ENCODE measurements around the gene PLCH2.

PLCH2 gene

DNA sequence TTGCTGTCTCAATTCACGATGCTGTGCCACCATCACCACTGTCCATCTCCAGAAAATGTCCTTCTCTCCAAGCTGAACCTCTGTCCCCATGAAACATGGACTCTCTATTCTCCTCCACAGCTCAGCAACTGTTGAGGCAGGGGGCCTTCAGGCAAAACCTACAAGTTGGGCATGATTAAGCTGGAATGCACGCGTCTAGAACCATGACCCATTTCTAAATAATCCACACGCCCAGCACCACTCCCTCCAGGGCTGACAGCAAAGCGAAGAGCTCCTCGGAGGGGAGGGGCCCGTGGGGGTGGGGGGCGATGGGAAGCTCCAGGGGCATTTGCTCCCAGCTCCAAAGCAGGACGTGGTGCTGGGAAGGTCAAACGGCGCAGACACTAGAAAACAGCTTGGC is 57.3 kb downstream of the PLCH2 start:
- DNase-seq, result no peak

DNA sequence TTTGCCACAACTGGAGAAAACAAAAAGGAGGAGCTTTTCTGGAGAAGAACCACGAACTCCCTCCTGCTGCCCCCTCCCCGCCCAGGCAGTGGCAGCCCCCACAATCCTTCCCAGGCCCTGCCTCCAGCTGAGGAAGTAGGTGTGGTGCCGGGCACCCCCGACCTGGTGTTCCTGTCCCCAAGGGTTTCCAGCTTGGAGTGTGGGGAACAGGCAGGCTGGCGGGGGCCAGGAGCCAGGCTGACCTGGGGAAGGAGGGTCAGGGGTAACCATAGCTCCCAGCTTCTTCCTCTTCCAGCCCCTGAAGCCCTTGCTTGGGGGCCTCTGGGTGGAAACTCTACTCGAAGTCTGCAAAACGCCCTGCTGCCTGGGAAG is 58.2 kb downstream of the PLCH2 start:
- no peak for DNase-seq

DNA sequence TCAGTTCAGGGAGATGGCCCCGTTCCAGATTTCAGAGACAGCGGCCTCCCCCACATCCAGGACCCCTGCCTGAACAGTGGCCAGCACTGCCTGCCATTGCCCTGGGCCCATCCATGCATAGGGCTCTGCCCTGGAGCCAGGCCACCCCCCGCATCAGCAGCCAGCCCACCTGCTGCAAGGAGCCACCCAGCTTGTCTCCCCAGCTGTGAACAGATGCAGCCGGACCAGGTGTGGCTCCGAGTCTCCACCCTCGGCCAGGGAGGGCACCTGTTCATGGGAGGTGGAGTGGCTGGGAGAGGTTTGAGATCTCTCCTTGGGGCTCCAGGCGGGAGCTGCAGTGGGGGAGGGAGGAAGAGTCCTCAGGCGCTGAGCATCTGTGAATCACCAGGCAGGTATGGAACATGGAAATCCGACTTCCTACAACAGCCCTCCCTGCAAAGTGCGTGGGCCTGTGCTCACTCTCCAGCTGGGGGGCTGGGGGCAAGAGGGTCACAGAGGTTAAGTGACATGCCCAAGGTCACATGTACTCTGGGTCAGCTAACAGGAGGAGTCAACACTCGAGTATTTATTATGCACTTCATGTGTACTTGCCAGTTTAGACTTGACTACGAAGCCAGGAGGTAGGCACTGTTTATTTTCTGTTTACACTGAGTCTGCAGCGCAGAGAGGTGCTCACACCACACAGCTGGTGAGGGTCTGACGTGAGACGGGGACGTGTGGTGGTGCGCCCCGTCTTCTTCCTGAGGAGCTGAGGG is 58.8 kb downstream of the PLCH2 start:
- no peak for DNase-seq

DNA sequence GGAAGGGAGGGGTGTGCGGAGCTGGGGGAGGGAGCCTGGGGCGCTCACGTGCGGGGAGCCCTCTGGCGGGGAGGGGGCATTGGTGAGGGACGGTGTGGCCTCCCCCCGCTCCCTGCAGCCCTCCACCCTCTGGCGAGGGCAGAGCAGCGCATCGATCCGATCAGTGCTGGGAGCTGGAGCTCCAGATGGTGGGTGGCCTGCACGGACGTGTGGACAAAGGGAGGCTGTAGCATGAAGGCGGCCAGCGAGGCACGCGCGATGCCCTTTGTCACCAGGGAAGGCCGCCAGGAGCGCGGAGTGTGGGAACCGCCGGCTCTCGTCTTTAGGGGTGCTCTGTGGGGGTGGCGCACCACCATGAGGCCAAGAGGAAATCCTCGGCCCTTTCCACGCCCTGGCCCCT is 59.4 kb downstream of the PLCH2 start:
- no peak for DNase-seq

DNA sequence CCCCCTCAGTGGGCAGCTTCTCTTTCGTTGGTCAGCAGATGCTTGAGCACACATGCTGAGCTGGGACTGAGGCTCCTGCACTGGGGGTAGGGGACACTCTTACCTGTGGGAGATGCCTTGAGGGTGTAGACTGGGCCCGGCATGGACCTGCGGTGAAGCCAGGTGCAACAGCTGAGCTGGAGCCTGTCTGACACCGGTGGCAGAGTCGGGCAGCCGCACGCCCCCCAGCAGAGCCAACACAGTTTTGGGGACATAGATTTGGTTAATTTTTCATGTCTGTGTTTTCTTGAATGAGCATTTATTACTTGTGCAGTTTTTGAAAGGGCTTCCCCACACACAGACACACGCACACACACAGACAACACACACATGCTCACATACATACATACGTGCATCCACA is 59.9 kb downstream of the PLCH2 start:
- no peak for DNase-seq

DNA sequence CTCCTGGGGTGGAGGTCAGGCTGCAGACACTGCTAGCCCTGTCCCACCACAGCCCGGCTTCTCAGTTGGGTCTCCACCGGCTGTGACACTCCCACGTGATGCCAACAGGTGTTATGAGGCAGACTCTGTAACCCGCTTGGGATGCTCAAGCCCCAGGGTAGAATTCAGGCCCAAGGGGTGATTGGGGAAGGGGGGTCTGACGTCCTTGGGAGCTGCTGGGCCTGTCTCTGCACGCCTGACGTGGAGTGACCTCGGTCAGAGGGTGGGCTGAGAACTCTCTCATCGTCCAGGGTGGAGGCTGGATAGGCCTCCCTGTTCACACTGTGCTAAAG is 61.7 kb downstream of the PLCH2 start:
- no peak for DNase-seq

DNA sequence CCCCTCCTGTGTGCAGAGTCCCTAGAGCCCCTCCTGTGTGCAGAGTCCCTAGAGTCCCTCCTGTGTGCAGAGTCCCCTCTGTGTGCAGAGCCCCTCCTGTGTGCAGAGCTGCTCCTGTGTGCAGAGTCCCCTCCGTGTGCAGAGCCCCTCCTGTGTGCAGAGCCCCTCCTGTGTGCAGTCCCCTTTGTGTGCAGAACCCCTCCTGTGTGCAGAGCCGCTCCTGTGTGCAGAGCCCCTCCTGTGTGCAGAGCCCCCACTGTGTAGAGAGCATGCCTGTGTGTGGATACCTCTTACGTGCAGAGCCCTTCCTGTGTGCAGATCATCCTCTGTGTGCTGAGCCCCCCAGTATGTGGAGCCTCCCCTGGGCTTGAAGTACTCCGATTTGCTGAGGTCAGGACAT is 62.3 kb downstream of the PLCH2 start:
- DNase-seq, result no peak

DNA sequence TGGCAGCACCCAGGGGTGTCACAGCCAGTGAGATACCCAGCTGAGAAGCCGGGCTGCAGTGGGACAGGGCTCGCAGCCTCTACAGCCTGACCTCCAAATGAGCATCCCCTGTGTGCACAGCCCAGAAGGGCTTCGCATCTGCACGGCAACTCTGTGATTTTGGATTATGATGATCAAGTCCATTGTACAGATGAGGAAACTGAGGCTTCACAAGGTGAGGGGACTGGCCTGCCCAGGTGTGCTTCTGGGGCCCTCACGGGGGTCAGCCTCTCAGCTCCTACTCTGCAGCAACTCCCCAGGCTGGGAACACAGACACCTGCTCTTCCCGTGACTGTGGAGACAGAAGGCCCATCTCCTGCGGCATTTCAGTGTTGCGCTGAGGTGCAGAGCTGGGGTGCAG is 62.8 kb downstream of the PLCH2 start:
- no peak for DNase-seq

DNA sequence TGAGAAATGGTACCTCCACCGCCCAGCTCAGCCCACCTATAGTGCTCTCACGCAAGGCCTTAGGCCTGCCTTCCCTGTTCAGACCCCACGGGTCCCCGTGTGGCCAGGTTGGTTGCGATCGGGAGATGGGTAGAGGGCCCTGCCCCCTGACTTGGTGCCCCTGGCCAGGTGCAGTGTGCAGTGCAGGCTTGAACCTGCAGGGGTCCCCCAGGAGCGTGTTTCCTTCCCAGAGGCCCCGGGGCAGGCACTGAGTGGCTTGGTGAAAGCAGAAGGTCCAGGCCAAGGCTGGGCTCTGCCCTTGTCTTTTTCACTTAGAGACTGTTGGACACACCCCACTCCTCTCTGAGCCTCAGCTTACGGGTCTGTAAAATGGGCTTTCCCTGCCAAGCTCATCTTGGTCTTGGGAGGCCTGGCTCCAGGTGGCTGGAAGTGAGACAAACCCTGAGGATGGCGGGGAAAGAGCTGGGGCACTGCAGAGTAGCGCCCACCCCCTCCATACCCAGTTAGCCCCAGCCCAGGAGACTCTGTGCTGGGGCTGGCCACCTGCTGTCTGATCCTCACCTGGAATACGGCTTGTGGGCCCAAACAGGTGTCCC is 63.3 kb downstream of the PLCH2 start:
- peak in 1 of 2 donors; percentile 45 for DNase-seq

DNA sequence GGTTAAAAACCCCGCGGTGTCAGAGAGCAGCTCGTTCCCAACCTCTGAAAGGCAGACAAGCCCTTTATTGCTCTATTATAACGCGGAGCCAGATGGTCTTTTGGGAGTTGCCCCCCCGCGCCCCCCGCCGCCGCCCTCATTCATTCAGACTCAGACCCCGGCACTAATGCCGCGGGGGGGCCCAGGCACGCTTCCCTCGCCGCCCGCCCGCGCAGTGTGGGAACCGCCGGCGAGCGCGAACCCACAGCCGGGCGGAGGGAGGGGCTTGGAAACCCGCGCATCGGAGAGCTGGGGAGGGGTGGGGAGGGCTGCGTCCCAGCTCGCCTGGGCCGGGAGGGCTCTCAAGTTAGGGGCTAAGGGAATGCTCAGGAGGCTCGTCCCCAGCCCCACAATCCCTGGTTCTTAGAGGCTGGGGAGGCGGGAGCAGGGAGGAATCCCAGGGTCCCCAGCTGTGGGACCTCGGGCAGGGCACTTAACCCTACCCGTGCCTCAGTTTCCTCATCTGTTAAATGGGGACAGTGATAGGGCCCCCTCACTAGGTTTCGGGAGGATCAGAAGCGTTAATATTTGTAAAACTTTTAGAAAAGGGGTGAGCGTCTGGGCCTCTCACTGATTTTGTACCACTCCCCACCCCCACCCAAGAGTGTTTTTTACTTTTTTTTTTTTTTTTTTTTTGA is 64.9 kb downstream of the PLCH2 start:
- DNase-seq, result no peak

DNA sequence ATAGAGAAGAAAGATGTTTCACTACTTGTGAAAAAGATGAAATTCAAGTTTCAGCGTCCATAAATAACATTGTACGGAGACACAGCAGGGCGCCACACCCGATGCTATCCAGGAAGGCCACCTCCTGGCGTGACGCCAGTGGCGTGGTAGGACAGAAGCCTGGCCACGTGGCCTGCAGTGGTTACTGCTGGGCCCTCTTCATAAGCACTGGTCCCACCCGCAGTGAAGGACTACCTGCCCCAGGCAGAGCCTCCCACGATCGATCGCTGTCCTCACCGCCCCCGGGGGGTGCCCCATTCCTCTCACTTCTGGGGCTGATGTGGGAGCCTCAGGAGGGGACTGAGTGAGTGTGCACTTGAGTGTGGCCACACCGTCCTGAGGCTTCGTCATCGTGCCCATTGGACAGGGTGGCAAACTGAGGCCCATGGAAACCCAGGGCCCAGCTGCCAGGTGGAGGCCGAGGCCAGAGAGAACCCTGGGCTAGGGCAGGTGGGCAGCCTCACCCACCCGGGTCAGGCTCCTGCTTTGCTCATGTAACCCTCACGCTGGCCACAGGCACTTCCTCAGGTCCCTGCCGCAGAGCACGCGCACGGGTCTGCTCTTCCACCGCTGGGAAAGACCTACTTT is 65.6 kb downstream of the PLCH2 start:
- no peak for DNase-seq

DNA sequence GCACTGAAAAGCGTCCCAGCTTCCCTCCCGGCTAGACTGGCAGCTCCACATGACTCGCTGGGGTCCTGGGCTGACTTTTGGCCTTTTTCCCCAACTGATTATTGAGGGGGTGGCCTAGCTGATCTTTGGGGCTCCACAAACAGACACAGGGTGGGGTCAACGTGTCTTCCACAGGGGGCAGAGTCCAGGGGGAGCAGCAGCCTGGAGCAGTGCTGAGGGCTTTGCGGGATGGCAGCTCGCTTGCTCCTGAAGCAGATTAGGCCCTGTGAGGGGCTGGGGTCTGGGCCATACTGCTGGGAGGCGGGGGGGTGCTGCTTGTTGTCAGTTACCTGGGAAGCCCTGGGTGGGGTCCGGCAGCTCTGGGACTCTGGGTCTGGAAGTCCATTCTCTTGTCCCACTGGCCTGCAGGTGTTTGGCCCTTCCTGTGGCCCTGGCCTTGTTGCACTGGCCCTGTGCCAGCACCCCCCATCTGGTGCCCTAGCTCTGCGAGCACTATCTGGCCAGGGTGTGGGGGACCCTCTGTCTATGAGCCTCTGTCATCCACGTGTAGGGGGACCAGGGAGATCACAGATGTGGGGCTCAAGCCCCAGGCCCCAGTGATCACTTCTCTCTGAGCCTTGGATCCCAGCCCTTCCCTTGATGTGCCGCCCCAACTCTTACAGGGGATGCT is 66.3 kb downstream of the PLCH2 start:
- DNase-seq, result no peak

DNA sequence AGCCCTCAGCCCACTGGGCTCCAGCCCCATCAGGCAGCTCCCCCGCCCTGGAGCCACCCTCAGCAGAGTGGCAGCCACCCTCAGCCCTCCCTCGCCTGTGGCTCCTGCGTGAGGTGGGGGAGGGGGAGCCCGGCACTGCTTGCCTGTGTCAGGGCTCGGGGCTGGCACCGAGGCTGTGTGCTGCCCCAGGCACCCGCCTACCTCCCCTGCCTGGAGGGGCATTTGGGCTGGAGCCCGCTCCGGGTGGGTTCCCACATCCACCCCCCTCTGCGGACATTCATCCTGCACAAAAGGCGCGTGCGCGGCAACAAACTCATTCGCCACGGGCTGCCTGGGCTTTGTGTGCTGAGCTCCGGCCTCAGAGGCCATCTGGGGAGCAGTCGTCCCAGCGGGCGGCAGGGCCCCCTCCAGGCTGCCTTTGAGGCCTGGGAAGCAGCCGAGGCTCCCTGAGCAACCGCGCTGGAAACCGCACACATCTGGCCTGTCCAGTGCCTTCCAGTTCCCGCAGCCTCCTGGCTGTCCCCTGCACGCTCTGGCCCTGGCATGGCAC is 67.5 kb downstream of the PLCH2 start:
- peak in 1 of 2 donors; percentile 50 for DNase-seq

DNA sequence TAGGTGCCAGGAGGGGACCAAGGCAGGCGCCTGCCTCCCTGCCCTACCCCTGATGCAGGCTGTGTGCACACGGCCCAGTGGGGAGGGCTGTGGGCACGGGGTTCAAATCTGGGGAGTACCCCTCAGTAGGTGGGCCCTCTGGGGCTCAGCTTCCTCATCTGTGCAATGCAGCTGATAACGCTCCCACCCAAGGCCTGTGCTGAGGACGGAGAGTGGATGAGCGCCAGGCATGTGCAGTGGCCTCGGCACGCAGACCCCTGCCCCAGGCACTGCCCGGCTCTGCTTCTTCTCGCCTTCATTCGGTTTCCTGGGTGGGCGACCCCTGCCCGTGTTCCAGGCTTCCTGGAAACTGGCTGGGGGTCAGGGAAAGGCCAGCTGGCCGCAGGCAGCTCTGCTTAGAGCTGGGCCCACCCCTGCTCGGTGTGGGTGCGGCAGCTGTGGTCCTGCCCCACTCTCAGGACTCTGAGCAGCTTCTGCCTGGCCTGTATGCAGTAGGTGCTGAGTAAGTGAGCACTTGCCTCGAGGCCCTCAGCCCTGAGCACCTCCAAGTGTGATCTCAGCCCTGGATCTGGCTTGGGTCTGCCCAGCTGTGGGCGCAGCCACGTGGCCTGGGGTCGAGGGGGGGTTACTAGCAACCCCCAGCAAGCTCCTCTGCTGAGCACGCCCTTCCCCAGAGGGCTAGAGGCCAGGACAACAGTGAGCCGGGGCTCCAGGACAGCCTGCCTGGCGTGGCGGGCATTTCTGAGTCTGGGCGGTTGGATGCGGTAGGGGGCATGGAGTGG is 68.2 kb downstream of the PLCH2 start:
- no peak for DNase-seq

DNA sequence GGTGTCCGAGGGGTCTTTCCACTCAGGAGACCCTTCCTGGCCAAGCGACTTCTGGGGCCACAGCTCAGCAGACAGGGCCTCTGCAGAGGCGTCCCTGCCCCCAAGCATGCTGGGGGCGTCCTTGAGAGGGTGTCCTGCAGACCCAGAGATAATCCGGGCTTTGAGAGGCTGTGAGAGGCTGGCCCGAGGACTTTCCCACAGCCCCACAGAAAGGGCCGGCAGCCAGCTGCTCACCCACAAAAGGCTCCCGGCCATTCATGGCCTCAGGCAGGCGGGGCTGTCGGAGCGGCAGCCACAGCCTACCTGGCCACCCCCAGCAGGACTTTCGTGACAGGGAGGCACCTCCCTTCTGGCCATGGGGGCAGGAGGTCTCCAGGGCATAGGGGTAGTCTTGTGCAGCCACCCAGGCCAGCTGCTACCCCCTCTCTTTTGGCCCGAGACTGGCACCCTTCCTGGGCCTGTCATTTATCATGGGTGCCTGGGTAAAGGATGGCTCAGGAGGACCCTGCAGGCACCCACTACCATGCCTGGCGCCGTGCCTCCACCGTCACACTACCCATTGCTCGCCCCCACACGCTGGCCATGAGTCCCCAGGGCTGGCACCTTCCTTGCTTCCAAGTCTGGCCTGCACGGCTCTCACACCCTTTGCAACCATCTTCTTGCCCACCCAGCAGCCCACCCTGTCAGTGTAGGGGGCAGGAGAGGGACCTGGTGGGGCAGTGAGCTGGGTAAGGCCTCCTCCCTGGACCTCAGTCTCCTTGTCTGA is 69.0 kb downstream of the PLCH2 start:
- no peak for DNase-seq

DNA sequence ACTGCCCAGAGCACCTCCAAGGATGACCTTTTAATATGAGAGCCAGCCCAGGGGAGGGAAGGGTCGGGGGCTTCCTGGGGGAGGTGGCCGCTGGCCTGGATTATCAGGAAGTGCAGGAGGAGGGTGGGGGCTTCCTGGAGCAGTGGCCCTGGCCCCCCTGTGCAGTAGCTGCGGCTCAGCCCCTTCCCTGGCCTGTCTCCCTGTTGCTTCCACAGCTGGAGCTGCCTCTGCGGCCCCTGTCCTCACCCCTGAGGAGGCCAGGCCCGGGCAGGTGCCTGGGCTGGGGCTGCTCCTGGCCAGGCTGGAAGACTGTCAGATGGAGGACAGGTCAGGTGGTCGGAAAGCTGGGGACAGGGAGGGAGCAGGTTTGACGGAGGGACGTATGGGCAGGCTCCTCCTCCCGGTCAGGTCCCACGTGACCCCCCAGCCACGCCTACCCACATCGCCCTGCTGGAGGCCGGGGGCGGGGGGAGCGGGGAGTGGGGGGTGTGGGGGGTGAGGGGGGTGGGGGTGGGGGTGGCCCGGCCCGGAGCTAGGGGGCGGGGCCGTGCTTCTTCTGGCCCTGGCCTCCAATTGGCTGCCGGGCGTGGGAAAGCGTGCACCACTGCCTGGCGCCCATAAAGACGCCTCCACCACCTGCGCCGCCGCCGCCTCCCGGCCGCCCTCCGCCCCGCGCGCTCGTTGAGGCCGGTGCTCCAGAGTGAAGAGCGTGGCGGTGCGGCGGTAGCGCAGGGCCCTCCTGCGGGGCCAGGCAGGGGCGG is 69.8 kb downstream of the PLCH2 start:
- DNase-seq, result peak; percentile 94 to 95

DNA sequence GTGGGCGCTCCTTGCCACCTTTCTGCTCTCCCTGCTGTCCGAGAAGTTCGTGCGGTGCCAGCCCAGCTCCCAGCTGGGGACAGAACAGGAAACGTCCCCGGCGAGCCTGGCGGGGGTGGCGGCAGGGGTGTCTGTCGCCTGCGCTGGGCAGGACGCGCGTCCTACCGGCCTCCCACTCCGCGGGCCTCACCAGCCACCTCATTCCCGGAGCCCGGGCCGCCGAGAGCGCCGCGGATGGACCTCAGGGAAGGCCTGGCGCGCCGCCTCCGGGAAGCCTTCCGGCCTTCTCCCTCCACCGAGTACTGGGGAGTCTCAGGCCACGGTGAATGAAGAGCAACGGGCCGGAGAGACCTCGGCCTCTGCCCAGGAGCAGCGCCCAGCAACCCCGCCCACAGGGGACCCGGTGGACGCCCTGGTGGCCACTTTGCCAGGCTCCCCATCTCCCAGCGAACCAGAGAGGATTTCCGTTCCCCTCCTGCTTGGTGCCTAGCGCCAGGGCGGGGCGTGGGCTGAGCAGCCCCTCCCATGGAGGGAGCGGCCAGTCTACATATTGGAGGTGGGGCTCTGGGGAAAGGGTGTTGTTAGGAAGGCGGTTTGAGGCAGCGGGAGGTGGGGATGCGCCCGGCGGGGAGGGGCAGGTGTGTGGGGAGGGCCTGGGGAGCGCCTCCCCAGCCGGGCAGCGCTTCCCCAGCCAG is 70.6 kb downstream of the PLCH2 start:
- peak; percentile 89 to 90 for DNase-seq

DNA sequence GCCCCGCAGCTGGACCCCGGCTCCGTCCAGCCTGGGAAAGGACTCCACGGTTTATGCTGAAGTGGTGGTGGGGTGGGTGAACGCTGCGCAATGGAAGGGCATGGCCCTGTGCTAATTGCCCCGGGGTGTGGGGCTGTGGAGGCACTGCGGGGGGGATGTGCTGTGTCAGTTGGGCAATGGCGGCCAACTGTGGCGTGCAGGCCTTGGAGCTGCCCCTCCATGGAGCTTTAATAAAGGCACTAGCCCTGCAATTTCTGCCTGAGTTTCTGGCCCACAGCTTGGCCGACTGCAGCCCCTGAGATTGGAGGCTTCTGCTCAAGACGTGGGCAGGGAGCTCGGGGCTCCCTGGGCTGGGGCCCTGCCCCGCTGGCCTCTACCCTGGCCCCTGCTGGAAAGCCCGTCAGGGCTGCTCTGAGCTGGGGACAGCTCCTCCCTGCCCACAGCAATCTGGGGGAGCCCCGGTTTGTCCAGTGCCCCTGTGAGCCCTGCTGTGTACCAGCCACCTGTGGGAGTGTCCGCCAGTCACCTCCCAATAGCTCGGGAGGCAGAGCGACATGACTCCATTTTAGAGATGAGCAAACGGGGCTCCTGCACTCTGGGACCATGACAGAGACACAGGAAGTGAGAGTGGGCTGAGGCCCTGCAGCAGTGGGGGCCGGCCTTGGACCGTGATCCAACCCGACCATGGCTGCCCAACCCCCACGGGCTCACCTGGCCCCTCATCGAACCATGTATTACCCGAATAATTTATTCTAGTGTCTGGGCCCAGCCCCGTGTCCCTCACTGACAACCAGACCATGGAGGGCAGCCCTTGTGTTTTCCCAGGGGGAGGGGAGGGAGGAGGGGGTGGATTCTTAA is 71.3 kb downstream of the PLCH2 start:
- DNase-seq, result peak; percentile 59 to 64

DNA sequence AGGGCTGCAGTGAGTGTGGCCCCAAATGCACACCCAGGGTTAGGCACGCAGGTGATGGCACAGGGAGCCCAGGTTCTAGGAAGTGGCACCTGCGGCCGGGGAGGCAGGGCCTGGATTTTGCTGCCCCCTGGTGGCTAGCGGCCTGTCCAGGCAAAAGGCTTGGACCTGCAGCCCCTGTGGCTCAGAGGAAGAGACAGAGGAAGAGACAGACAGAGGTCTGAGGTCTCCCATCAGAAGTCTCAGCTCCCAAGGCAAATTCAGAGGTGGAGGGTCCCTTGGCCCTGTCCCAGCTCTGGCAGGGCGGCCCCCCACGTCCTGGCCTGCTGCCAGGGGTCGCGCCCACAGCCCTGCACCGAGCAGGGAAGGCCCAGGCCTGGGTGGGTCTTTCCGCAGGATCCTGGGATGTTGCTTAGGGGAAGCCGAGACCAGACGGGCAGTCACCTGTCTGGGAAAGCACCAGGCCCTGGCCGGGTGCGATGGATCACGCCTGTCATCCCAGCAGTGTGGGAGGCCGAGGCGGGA is 72.0 kb downstream of the PLCH2 start:
- DNase-seq, result peak; percentile 88

Measured in CD4-positive, alpha-beta T cell treated with Interleukin-1 beta for 1 hour (primary cell).